AG10803 (cell line): ENCODE data around the gene TBC1D22A.
"Not testable (repeated sequence)": the region's sequence is repeated elsewhere in the genome, so short reads cannot be mapped to it uniquely, and the experiment has no call there.

Source experiments
- DNase-seq: peaks from one replicate; pipeline ENCODE4 v3.0.0; 2010; ENCODE audit warnings: low read depth
- H3K4me3 ChIP-seq: 2 replicates; pipeline ENCODE4 v1.5.1; 2011; ENCODE audit warnings: mild to moderate bottlenecking, low read length, control low read depth
- CTCF ChIP-seq: conservative IDR thresholded peaks from 2 replicates; pipeline ENCODE4 v1.5.1; 2011; ENCODE audit warnings: mild to moderate bottlenecking, low read length, control low read depth, inconsistent platforms

Gene TBC1D22A

GRCh38 chr22:47168441-47168840 lies 406.0 kb downstream of the TBC1D22A start:
- no peak for TF ChIP-seq CTCF
- DNase-seq: no peak
- H3K4me3 ChIP-seq: no peak overlapping the region

GRCh38 chr22:47168900-47169800 lies 406.7 kb downstream of the TBC1D22A start:
- peak; percentile 37 for TF ChIP-seq CTCF
- no peak overlapping the region for H3K4me3 ChIP-seq
- DNase-seq: no peak

GRCh38 chr22:47169801-47170140 lies 407.3 kb downstream of the TBC1D22A start:
- no peak overlapping the region for H3K4me3 ChIP-seq
- DNase-seq: no peak
- no peak for TF ChIP-seq CTCF

- not testable (repeated sequence) for H3K4me3 ChIP-seq
These were observed 408.3 kb downstream of the TBC1D22A start for GRCh38 chr22:47170511-47171440.

GRCh38 chr22:47171441-47172221 lies 409.2 kb downstream of the TBC1D22A start:
- no peak for TF ChIP-seq CTCF
- H3K4me3 ChIP-seq: no peak overlapping the region
- DNase-seq: no peak

More at GRCh38 chr22:47170511-47171440, 408.3 kb downstream of the TBC1D22A start:
- DNase-seq: not testable (repeated sequence)

GRCh38 chr22:47172771-47173534 lies 410.5 kb downstream of the TBC1D22A start:
- no peak for TF ChIP-seq CTCF
- DNase-seq: no peak
- no peak overlapping the region for H3K4me3 ChIP-seq
